GM19324 (cell line): ENCODE data around the gene CPT1B.
A peak's percentile ranks its signal among the peaks of the same experiment; 100 is the strongest.

Experiments used
- ATAC-seq: cut with Tn5 transposase; IDR thresholded peaks from one replicate; pipeline ENCODE4 v1.9.1; 2021; ENCODE audit warnings: mild to moderate bottlenecking, moderate library complexity; ENCODE audit not compliant: unreplicated experiment, low FRiP score

The CPT1B gene

DNA sequence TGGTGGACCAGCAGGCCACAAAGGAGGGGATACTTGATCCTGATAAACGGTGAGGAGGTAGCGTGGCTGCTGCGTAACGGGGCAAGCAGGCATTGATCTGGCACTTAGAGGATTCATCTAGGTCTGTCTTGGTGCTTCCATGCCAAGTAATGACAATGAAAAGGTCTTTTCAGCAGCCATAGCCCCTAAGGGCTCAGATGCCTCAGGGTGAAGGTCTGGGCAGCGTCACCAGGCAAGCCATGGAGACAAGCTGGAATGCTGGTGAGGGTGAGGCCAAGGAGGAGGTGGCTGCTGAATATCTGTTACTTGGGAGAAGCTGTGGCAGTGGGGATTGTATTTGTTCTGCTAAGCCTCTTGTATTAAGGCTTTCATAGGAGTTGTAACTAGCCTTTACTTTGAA, 9.2 kb upstream of the CPT1B start:
- ATAC-seq: no peak

DNA sequence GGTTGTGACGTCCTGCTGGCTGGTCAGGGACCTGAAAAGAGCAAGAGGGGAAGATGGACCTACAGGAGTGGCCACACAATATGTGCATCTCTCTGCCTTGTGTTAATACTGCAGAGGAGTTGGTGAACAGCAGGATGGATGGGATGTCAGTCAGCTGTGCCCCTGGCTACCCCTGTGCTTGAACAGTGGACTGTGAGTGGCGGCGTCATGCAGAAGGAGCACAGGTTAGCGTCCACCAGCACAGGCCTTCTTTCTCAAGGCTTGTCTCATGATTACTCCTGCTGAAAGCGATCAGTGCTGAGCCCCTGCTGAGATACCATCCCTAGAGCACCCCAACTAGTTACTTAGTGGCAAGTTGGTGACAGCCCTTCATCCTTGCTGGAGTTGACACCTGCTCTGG, 8.2 kb upstream of the CPT1B start:
- ATAC-seq: no peak

DNA sequence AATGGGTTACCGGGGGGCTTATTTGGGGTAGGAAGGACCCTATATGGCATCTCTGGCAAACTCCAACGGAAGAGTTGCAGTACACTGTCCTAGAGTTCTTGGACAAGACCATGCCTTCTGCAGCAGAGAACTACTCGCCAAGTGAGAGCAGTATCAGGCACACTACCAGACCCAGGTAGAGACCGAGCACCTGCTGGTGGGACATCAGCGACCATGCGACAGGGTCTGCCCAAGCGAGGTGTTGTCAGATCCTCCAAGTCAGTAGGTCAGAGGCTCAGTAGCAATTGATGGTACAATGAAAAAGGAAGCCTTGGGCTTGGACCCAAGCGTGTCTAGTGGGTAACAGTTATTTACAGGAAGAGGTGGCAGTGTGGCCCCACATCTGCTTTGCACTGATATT, 7.6 kb upstream of the CPT1B start:
- no peak for ATAC-seq

DNA sequence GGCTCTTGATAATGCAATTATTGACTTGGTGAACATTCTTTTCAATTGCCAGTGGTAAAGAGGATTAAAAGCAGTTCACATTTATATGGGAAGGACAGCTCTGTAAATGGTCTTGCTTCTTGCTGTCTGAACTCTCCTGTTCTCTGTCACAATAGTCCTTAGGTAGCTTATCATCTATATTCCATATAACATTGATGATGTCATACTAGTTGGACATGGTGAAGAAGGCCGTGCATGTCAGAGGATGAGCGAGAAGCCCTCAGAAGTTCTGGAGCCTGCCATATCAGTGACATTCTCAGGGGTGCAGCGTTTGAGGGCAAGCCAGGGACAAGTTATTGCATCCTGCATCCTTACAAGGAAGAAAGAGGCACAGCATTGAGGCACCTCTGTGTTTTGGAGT, 7.0 kb upstream of the CPT1B start:
- no peak for ATAC-seq

DNA sequence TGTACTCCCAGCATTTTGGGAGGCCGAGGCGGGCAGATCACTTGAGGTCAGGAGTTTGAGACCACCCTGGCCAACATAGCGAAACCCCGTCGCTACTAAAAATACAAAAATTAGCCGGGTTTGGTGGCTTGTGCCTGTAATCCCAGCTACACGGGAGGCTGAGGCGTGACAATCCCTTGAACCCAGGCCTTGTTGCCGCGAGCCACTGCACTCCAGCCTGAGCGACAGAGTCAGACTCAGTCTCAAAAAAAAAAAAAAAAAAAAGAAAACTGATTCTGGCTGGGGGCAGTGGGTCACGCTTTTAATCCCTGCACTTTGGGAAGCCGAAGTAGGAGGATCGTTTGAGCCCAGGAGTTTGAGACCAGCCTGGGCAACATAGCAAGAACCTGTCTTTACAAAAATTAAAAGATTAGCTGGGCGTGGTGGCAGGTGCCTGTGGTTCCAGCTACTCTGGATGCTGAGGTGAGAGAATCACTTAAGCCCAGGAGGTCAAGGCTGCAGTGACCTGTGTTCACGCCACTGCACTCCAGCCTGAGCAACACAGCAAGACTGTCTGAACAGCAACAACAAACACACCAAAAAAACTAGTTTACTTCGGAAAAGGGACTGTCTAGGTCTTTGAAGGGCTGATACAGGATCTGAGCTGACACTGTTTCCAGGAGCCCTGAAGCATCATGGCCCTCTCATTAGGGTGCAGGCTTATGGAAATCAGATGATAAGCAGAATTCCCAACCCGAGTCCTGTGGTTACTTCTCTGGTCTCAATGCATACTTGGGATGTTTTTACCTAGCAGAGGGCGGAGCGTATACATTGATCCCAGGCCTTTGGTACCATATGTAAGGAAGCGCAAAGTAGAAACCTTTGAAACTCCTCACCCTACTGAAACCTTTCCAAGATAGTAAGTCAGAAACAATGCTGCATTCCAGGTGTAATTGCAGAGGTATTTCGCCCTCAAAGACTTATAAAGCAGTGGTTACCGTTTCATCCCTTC, 6.2 kb upstream of the CPT1B start:
- no peak for ATAC-seq

DNA sequence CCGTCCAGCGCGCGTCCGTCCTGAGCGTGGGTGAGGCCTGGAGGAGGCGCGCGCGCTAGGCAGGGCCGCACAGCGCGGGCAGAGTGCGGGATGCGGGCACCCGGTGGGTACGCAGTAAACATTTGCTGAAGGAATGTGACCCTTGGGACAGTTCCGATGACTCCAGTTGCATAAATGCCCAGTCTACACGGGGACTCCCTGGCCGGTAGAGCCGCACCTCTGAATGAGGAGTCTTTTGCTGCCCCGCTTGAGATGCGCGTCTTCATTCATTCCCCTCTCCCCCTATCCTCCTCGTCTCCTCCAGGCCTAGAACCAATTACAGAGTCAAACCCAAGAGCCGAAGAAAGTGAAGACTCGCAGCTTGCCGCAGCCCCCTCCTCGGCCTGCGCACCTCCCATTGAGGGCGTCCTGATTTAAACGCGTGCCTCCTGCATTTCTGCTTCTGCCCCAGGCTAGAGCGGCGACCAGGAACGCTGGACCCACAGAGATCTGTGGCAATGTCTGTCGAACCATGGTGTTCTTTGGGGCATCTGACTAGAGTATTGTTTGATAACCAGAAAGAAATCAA, 5.2 kb upstream of the CPT1B start:
- peak; percentile 31 for ATAC-seq

DNA sequence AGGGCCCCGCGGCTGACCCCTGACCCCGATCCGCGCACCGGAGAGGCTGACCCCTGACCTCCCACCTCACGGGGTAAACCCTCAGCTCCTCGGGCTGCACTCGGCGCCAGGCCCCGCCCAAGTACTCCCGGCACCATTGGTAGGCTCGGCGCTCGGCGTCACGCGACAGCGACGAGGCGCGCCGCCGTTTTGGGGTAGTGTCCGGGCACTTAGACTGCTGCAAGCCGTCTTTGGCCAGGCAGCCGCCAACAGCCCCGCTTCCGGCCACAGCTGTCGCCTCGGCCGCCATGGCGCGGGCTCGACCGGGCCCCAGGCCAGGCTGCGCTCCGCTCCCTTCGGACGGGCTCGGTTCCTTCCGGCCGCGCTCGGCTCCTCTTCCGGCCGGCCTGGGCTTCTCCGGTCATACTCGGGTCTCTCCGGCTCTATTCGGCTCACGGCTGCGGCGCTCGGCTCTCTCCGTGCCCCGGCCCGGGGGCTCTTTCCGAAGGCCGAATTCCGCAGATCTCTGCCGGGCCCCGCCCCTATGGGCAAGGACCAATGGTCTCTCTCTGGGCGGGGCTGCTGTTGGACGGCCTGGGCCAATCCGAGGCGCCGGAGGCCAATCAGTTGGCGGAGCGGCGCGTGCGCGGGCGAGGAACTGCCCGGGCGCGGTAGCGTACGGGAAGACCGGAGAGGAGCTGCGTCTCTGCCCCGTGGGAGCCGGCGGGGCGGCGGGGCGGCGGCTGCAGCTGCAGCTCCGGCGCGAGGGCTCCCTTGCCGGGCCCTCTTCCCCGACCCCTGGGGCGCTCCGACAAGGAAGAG, 4.5 kb upstream of the CPT1B start, which contains the start of gene CHKB:
Gene CHKB, minus strand, starts transcription at position 357 of the 801 bp plus-strand sequence. Its CDS starts 68 bp downstream, at position 289.
- ATAC-seq: peak; percentile 94

DNA sequence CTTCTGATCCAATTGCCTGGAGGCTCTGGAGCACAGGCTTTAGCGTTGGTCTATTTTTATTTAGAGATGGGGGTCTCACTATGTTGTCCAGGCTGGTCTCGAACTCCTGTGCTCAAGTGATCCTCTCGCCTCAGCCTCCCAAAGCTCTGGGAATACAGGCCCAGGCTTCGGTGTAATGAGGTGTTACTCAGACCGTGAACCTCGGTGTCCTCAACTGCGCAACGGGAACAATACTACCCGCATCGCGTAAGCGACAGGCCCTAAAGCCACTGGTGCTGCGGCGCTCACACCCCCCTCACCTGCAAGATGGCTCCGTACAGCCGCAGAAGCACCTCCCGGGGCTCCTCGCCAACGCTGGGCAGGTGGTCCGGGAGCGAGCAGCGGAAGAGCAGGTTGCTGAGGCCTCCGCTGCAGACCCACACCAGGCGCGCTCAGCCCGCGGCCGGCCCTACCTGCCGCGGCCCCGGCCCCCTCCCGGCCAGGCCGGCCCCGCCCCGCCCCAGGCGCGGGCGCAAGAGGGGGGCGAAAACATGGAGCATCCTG, 3.8 kb upstream of the CPT1B start:
- ATAC-seq: peak; percentile 30

DNA sequence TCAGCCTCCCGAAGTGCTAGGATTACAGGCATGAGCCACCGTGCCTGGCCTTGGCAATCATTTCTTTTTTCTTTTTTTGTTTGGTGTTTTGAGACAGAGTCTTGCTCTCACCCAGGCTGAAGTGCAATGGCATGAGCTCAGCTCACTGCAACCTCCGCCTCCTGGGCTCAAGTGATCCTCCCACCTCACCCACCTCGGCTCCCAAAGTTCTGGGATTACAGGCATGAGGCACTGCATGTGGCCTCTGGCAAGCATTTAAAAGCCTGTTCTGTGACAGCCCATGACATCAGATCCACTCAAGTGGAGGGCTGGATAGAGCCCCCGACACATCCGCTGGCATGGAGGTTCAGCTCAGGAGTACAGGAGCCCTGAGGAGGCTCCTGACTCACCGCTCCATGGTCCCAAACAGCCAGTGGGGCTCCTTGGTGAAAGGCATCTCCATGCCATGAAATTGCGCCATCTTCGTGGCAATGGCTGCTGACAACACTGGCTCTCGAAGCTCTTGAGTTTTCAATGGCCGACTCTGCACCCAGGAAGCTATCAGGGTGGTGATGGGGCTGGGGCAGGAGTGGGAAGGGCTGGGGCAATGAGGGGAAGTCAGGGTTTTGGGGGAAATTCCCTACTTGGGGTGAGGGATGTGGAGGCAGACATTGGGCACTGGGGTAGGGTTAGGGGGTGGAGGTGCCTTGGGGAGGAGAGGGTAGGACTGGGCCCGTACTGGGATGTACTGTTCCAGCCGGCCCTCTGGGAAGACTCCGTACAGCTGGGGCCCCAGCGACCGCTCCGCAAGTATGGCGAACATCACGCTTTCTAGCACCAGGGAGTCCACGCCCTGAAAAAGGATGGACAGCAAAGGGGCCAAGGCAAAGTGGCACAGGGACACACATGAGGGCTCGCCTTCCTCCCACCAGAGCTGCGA, 3.1 kb upstream of the CPT1B start:
- no peak for ATAC-seq

DNA sequence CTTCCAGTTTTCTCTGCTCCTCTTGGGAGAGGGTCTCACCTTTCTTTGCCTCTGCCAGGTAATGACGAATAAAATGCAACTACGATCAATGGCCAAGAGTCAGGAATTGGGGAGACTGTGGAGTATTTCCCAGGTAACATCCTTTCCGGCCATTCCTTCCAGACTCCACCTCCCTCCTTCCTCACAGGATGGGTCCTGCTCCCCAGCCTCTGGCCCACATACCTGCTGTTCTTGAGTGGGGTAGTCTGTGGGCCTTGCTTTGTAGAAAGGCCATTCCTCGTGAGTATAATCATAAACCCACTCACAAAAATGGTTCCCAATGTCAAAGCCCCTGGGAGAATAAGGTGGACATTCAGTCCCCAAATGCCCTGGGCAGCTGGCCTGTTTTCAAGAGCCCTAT, 1.5 kb upstream of the CPT1B start:
- ATAC-seq: no peak

DNA sequence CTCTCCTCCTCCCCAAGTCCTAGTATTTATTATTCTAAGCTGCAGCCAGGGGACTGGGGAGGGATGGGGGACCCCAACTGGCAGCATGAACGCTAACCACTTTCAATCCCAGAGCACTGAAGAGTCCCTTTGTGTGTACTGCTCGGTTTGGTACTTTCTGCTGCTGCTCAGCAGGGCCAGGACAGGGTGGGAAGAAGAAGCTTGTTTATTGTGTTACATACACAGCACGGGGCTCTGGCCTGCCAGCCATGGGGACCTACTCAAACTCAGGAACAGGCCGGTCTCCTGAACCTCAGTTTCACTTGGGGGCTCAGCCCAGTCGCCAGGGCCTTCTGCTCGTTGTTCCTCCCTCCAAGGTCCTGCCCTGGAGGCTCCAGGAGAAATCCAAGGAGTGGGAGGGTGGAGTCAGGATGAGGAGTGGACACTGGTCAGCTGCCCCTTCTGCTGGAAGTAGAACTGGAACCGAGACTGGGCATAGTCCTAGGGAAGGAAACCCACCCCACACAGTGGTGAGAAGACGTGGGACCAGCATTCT, 616 bp upstream of the CPT1B start:
- ATAC-seq: no peak

DNA sequence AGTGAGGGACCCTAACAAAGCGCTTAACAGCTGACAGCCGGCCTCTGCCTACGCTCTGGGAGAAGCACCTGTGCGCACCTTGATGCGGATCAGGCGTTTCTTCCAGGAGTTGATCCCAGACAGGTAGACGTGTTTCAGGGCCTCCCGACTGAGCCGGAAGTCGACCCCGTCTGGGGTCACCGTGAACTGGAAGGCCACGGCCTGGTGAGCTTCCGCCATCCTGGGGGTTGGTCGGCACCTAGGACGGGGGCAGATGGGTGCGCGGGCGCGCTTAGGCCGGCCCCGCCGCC, 585 bp downstream of the CPT1B start:
- ATAC-seq: no peak

DNA sequence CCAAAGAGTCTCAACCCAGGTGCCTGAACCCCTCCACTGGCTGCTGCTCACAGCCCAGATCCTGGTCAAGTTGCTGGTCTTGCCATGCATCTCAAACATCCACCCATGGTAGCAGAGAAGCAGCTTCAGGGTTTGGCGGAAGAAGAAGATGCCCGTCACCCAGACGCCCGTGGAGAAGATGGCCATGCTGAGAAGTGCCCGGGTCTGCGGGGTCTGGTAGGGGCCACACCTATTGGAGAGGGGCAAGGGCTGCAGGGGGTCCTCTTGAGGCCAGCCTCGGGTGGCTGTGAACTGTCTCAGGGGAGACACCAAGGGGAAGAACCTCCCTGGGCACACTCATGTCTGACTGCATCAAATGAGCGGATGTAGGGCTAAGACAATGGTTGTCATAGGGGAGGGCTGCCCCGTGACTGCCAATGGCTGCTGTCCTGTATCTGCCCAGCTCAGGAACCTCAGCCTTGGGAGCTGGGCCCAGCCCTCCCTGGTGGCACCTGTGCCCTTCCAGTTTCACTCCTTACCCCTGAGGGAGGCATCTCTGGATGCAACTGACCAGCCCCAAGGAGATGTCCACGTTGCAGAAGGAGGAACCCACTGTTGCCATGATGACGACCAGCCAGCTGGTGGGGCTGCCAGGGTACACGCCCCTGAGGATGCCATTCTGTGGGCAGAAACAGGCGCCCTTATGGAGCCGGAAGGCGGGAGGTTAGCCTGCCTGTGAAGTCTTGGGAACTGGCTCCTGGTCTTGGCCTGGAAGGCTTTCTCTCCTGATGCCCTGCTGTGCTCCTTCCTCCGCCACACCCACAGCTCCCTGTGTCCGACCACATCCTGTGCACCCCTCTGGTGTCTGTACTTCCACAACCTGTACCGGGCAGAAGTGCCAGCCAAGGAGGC, 1.2 kb downstream of the CPT1B start:
- ATAC-seq: no peak

DNA sequence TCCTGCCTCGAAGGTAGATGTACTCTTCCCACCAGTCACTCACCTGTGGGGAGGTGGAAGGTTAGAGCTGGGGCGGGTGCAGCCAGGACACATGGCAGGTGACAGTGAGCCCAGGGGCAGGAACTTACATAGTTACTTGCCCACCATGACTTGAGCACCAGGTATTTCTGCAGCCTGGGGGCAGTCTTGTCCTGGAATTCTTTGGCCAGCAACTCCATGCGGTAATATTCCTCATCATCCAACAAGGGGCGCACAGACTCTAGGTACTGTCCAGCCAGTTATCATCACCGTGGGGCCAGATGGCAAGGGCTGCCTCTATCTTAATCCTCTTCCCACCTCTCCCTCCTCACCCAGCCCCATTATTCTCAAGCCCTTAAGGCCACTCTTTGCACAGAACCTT, 2.2 kb downstream of the CPT1B start:
- no peak for ATAC-seq

DNA sequence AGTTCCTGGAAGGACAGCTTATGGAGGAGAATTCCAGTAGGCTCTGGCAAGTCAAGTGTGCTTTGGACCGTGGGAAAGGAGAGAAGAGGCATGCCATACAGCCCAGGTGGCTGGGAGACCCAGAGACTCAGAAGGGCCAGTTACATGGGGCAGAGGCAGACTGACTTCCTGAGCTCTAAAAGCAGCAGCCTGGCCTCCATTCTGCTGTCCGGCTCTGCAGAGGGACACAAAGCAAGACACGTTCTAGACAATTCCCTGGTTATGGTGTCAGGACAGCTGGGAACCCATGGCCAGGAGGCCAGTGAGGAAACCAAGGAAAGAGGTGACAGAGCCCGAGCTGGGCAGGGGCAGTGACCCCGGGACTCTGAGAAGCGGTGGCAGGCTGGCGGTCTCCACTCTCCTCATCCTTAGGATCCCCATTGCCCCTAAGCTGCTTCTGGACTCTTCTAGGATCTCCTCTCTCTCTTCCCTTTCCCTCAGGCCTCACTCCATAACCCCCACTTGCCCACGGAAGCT, 2.7 kb downstream of the CPT1B start:
- no peak for ATAC-seq

DNA sequence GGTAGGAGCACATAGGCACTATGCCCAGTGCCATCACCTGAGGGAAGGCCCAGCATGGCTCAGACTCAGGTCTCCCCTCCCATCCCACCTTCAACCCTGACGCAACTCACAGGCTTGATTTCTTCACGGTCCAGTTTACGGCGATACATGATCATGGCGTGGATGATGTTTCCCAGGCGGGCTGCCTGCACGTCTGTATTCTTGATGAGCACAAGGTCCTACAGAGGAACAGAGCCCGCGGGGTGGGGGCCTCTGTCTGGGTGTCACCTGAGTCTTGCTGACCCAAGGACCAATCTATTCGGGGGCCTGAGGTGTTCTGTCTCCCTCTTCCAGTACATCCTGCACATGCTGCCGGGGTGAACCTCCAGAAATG, 3.9 kb downstream of the CPT1B start:
- no peak for ATAC-seq

DNA sequence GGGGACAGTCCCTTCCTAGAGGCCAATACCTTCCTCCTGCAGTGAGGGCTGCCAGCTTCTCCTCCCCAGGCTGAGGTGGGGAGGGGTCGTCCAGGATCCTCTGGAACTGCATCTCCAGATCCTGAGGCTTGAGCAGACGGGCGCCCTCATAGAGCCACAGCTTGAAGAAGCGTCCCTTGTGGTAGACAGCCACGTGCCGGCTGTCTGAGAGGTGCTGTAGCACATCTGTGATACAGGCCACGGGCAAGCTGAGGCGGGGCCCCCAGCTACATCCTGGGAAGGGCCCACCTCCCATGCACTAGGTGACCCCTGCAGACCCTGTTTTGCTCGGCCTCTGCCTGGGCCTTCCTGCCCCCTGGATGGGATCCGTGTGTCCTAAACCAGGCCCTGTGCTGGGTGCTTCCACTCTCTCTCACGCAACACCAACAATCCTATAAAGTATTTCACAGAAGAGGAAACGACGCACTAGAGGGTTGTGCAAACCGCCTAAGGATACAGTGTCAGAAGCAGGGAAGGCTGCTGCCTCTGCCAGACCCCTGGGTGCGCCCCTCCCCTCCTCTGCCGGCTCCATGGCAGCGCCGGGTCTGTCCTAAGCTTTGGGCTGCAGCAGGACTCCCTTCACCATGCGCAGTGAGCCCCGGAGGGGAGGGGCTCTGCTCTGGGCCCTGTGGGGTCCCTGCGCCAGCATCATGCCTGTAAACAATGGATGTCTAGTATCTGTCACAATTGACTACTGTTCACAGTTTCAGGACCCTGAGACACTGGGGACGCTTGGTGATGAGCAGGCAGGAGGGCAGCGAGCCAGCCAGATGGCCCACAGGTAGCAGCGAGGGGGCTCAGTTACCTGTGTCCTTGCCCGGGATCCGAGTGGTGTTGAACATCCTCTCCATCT, 4.5 kb downstream of the CPT1B start:
- ATAC-seq: no peak

DNA sequence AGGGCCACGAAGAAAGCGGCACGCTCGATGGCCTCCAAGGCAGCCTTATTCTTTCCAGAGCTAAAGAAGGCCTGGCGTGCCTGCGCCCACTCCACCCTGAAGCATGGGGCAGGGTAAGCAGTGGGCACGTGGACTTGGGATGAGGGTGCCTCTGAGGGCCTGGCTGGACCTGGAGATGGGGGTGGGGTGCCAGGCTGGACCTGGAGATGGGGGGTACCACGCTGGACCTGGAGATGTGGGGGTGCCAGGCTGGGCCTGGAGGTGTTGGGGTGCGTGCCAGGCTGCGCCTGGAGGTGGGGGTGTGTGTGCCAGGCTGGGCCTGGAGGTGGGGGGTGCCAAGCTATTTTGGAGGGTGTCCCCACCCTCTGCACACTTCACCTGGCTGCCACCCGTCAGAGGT, 5.3 kb downstream of the CPT1B start:
- no peak for ATAC-seq
